CD4-positive, alpha-beta T cell treated with Interleukin-21 for 1 hour (primary cell): Measurements from ENCODE around the gene HYLS1.
A peak's percentile ranks its signal among the peaks of the same experiment; 100 is the strongest.
"Not testable (repeated sequence)": the region's sequence is repeated elsewhere in the genome, so short reads cannot be mapped to it uniquely, and the experiment has no call there.

Source experiments
- DNase-seq: peaks from one replicate; pipeline ENCODE4 v3.0.0-alpha.2; 2020

HYLS1 gene, protein sequence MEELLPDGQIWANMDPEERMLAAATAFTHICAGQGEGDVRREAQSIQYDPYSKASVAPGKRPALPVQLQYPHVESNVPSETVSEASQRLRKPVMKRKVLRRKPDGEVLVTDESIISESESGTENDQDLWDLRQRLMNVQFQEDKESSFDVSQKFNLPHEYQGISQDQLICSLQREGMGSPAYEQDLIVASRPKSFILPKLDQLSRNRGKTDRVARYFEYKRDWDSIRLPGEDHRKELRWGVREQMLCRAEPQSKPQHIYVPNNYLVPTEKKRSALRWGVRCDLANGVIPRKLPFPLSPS

DNA sequence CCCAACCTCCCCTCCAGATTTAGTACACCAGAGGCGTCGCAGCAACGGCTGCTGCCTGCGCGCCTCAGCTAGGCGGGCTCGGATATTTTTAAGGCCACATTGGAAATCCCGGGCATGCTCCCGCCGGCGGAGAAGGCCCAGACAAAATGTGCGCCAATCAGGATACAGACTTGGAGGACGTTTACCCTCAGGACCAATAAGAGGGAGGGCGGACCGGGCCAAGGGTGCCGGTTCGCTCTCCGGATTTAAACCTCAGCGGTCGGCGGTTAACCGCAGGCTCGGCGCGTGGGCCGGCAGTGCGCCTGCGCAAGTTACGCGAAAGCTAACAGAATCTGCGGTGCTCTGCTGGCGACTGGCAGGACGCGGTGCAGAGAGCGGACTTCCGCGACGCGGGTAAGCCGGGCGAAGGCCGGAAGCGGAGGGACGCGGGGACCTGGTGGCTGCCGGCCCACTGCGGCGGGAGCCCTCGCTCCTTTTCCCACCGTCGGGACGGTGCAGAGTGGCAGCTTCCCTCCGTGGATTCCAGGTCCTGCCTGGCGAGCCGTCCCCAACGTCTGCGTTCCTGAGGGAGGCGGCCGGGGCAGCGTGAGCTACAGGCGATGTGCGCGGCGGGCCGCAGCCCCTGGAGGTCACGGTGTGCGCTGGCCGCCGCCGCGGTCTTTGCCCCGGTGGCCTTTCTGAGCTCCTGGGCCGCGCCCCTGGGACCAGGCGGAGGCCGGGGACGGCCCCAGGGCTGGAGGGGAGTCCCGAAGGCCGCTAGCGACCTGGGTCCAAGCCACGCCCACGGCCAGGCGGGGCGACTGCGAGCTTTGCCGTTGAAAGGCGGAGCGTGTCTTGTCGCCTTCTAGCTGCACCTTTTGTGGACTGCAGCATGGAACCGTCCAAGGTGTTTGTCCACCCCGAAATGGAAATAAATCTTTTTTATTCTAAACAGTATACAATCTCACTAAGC is at the start of gene HYLS1:
Gene HYLS1 (plus strand): TSS at position 296 of the 952 bp plus-strand sequence. CDS start 11,701 bp downstream, outside the sequence.
- peak; percentile 96 for DNase-seq

DNA sequence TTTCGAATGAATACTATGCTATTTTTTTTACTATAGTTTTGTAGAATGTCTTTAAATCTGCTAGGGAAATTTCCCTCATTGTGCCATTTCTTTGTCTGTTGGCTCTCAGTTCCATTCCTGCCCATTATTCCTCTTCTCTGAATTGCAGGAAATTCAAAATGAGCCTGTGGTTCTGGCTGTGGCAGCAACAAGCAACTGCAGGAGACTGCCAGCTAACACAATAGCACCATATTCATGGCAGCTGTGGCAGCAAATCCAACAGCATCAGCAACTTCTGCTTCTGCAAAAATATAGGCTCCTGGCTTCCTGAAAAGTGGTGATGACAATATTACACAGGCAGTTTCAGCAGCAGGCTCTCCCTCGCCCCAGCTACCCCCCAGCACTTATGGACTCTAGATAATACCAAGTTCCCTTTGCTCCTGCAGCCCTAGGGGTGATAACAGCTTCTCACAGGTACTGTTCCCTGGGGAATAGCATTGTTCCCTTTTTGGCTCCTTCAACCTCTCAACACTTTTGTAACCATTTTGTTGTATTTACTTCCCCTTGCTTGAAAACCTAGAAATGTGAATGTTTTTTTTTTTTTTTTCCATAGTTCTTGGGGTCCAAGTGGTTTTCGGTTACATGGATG is 45.0 kb upstream of the HYLS1 start:
- no peak for DNase-seq

DNA sequence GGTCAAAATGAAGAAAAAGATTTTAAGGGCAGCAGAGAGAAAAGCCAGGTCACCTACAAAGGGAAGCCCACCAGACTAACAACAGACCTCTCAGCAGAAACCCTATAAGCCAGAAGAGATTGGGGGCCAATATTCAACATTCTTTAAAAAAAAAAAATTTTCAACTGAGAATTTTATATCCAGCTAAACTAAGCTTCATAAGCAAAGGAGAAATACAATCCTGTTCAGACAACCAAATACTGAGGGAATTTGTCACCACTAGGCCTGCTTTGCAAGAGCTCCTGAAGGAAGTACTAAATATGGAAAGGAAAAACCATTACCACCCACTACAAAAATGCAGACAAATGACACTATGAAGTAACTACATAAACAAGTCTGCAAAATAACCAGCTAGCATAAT is 41.3 kb upstream of the HYLS1 start:
- DNase-seq: no peak

DNA sequence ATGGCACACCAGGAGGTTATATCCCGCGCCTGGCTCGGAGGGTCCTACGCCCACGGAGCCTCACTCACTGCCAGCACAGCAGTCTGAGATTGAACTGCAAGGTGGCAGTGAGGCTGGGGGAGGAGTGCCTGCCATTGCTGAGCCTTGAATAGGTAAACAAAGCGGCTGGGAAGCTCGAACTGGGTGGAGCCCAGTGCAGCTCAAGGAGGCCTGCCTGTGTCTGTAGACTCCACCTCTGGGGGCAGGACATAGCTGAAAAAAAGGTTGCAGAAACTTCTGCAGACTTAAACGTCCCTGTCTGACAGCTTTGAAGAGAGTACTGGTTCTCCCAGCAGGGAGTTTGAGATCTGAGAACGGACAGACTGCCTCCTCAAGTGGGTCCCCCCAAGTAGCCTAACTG is 29.8 kb upstream of the HYLS1 start:
- DNase-seq: not testable (repeated sequence)

DNA sequence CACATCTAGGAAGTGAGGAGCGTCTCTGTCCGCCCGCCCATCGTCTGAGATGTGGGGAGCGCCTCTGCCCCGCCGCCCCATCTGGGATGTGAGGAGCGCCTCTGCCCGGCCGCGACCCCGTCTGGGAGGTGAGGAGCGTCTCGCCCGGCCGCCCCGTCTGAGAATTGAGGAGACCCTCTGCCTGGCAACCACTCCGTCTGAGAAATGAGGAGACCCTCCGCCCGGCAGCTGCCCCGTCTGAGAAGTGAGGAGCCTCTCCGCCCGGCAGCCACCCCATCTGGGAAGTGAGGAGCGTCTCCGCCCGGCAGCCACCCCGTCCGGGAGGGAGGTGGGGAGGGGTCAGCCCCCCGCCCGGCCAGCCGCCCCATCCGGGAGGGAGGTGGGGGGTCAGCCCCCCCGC is 24.7 kb upstream of the HYLS1 start:
- DNase-seq: not testable (repeated sequence)

DNA sequence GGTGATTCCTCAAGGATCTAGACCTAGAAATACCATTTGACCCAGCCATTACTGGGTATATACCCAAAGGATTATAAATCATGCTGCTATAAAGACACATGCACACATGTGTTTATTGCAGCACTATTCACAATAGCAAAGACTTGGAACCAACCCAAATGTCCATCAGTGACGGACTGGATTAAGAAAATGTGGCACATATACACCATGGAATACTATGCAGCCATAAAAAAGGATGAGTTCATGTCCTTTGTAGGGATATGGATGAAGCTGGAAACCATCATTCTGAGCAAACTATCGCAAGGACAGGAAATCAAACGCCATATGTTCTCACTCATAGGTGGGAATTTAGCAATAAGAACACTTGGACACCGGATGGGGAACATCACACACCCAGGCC is 22.1 kb upstream of the HYLS1 start:
- DNase-seq: not testable (repeated sequence)

DNA sequence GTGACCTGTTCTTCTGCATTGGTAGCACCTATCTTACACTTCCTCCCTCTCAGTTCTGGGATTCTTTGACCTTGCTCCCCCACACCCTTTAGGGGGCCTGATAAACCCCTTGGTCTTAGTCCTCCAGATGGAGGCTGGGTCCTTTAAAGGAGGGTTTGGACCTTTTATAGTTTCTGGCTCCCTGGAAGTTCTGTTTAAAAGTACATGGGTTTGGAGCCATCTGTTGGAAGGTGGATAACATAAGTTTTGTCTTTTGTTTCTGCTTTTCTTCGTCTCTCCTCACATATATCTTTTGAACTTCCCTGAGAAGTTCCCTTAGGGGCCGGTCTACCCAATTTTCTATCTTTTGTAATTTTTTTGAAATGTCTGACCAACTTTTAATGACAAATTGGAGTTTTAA is 17.9 kb upstream of the HYLS1 start:
- no peak for DNase-seq

DNA sequence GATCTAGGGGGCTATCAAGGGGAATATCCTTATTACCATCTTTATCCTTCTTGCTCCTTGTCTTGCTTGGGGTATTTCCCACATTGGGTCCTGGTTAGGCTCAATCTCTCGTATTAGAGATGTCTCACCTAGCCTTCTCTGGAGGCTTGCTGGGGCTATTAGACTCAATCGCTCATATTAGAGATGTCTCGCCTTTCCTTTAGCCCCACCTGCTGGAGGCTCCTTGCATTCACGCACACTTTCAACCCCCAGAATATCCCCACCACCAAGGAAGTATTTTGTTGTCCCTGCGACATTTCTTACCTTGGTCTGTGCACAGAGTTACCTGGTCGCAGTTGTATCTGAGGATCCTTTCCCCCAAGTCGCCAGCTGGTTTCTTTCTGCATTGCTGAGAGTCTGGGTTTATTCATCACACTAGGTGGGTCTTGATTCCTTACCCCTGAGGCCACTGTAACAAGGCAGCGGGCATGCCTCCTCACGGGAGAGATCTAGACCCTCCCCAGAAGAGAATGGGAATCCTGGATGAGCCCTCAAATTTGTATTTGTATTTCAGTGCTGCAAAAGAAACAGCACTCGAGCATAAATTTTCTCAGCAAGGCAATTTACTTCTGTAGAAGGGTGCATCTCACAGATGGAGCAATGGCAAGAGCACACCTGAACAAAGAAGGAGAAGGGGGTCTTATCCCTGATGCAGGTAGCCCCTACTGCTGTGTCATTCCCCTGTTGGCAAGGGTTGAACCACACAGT is 15.9 kb upstream of the HYLS1 start:
- peak; percentile 30 for DNase-seq

DNA sequence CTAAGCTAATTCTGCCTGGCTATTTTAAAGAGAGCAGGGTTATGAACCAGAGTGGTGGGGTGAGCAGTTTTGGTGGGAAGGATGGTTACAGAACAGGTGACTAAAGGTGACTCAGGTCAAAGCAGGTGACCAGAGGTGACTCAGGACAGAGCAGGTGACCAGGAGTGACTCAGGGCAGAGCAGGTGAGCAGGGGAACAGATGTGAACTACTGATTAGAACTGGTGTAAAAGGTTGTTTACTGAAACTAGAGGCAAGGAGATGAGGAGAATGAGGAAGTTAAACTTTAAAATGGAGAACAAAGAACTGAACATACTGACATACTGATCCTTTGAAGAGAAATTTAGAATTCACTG is 15.4 kb upstream of the HYLS1 start:
- DNase-seq: no peak

DNA sequence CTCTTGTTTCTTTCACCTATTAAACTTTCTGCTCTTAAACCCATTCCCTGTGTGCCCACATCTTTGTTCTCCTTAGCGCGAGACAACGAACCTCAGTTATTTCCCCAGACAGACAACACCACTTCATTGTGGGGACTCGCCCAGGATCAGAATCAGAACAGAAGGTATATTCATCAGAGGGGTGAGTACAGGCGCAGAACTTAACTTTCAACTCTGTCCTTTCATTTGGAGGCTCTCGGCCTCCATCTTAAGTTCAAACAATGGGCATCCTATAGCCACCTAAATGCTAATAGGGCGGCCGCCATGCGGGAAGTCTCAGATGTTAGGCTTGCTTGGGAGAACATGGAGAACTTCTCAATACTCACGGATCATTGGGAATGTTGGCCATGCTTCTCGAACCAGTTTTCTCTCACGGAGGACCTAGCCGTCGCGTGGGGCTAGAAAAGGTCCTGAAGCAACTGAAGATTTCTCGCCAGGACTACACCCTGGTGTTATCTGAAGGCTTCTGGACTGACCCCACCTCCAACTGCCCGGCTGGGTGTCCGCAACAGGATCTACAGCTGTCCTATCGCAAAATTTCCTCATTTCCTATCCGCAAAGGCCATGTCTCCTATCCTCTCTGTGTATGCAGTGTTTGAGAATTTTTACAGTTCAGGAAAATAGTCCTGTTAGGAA is 13.4 kb upstream of the HYLS1 start:
- DNase-seq: no peak

DNA sequence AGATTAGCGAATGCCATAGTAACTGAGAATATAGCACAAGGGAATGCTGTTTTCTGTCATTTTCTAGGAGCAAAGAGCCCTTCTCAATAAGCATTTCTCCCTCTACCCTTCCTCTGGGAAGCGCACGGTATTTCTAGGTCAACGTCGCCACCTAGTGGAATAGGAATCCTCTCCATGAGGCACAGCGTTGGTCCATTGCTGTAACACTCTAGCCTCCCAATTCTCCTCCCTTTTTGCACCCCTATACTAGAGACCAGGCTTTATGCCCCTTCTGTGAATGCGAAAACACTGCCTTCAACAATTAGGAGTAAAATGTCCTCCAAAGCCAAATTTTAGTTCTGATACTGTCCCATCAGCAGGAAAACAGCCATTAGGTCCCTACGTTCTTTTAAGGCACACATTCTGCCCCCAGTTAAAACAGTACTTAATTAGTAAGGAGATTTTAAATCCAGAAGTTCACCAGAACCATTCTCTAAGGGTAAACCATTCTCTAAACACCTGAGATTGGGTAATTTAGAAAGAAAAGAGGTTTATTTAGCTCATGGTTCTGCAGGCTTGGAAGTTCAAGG is 12.8 kb upstream of the HYLS1 start:
- DNase-seq: peak; percentile 58

DNA sequence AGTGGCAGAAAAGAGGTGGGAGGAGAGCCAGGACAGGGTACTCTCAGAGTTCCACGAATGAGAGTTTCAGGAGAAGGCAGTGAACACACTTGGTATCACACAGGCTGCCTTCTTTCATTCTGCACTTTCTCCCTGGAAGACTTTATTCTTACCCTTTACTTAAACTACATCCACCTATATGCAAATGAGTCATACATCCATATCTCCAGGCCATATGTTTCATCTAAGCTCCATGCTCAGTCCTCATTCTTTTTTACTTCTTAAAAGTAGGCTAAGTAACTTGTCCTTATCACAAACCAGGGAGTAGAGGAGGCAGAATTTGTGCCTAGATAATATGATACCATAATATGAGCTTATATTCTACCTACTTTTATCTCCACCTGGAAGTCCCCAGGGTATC is 6.2 kb upstream of the HYLS1 start:
- no peak for DNase-seq

DNA sequence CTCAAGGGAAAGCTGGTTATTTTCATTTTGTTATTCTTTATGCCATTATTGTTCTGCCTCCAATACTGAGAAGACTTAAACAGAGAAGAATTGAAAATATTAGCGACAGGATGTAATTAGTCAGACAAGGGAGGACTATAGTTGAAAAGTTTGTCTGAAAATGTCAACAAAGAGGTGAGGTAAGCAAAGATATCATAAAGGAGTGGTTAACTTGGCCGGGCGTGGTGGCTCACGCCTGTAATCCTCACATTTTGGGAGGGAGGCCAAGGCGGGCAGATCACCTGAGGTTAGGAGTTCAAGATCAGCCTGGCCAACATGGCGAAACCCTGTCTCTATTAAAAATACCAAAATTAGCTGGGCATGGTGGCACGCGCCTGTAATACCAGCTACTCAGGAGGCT is 4.1 kb upstream of the HYLS1 start:
- DNase-seq: no peak

DNA sequence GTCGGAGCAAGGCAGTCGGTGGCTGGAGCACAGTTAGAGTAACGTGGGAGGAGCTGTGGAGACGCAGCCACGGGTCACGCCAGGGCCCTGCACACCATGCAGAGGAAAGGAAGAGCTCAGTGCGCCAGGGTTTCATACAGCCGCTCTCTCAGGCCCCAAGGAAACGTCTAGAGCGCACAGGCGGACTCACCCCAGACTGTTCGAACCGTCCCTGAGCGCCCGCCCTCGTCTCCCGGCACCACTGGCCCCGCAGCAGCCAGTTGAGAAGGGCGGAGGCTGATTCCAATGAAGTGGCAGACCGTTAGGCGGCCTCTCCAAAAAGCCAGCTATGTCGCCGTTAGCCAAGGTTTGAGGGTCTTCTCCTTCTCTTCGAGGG is 483 bp upstream of the HYLS1 start:
- no peak for DNase-seq

DNA sequence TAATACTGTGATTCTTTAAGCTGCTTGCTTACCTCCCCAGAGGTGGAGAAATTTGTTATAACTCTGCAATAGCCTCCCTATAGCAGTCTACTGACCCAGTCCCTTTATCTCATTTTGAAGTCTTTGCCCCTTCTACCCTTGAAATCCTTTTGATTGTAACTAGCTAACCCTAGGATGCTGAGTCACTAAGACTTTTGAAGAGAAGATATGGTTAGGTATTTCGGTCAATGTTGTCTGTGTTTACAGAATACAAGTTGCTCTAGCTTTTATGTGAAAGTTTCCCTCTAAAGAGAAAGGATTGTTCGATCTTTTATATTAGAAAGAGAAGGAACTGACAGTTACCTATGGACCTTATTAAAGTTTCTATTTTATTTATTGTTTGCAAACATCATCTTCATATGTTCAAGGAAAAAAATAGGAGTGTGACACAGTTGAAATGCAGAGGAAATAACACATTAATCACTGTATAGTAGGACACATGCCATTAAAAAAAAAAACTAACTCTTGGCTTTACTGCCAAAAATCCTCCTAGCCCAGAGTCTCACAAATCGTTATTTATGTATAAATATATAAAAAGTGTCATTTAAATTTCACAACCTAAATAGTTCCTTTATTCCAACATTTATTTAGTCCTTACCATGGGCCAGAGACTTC is 3.1 kb downstream of the HYLS1 start:
- DNase-seq: no peak

DNA sequence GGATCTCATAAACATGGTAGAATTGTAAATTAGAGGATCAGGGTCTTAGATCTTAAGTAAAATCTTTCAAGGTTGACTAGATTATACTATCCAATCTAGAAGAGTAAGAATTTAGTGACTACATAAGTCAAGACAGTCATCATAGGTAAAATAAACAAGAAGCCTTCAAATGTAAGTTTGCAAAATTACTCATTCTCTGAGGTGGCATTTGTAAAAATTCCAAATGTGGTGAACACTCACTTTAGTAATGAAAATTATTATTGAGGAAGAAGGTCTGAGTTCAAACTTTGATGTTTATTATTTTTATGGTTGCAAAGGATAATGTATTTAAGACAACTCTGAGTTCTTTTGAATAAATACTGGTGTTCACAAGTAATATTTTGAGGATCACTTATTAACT is 4.6 kb downstream of the HYLS1 start:
- DNase-seq: no peak

DNA sequence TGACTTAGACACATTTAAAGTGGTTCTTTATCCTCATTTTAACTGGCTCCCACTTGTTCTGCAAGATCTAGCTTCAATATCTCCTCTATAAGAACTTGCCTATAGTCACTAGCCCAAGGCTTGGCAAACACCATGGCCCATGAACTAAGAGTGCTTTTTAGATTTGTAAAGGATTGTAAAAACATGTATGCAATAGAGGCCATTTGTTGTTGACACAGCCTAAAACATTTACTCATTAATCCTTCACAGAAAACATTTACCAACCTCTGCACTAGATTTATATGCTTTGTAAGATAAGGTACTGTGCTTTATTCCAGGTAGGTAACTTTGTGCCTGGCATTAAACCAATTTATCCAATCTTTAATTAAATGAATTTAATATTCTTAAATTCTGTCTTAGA is 5.5 kb downstream of the HYLS1 start:
- no peak for DNase-seq

DNA sequence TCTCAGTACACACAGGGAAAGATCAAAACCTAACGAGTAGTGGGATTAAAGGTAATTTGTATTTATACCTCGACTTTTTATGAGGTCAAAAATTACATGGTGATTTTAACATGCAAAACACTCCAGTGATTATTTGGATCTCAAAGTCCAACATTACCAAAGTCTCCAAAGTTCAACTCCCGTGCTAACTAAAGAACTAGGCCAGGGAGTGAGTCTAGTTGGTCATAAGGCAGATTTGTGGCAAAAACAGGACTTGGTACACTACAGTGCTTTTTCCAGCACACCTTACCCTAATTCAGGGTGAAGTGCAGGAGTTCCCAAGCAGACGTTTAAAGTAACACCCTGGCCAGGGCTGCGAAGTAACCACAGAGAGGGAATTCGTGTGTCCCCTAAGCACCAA is 14.4 kb downstream of the HYLS1 start:
- no peak for DNase-seq

DNA sequence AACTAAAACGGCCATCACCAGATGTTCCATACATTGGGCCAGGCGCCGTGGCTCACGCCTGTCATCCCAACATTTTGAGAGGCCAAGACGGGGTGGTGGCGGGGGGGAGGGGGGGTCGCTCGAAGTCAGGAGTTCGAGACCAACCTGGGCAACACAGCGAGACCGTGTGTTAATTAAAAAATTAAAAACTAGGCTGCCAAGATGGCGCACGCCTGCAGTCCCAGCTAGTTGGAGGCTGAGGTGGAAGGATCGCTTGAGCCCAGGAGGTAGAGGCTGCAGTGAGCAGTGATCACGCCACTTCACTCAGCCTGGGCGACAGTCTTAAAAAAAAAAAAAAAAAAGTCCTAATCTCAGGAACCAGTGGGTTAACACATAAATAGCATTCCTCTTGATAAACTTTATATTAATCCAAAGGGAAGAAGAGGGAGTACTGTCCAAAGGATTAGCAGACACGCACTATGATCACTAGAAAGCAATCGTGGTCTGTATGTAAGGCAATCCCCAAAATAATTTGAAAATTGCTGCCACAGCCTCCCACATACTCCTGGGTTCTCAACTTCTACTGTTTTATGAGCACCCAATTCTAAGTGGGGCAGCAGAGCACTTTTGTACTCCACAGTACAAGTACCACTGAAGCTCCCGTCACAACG is 14.9 kb downstream of the HYLS1 start:
- DNase-seq: no peak

DNA sequence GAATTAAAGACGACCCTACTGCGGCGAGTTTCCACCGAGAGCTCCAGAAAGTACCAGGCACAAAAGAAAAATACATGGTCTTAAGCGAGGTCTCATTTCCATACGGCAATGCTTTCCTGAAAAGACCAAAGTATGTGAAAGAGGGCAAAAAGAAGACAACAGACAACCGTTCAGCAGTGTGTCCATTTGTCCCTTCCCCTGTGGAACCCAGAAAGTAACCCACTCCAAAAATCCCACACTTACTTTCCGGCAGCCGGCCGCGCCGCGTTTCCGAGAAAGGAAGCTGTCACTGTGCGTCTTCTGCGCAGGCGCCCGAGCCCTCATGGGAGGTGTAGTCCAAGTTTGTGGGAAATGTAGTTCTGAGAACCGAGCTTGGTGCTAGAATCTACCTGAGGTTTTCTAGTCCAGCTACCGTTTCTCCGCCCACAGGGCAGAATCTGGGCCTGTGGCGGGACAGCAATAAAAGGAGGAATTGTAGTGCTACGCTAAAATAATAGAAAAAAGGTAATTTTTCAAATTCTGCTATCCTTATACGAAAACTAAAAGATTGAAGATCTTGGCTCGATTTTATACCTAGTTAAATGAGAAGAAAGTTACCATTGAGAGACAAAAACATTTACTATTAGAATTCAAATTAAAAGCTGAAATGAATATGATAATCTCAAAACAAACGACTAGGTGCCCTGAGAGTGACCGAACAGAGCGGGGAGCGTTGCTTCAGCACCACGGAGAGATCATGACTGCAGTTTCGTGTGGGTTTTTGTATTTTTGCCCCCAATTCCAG is 15.7 kb downstream of the HYLS1 start, which contains the start of gene PUS3:
Gene PUS3 (minus strand): TSS at position 280 of the 784 bp plus-strand sequence. CDS start 6,922 bp downstream, outside the sequence.
- DNase-seq: peak; percentile 92
